ENCODE results near the gene FAM240B.

Gene FAM240B

GRCh38 chr9:38727497-38728001, 7.6 kb upstream of the FAM240B start:
- TF ChIP-seq ZNF274 (IDR thresholded peaks at IDR 0.05; ENCODE audit: low read depth, low read length): no peak
- no peak for TF ChIP-seq SUZ12 (IDR thresholded peaks at IDR 0.05; ENCODE audit: extremely low read depth, insufficient read depth, insufficient read length)
- no peak for TF ChIP-seq YY1 (IDR thresholded peaks at IDR 0.05; ENCODE audit: insufficient read depth, insufficient read length)
- Histone ChIP-seq H3K27me3 (ENCODE audit: insufficient read depth, insufficient read length) (no peaks in the 10 kb centered on the region), H3K9ac (ENCODE audit: insufficient read length, low read depth) (no peak overlapping the region), H3K4me1 (ENCODE audit: insufficient read depth, insufficient read length) (no peaks in the 10 kb centered on the region), H3K4me3 (ENCODE audit: insufficient read length, low read depth) (no peak overlapping the region), H3K9me3 (ENCODE audit: insufficient read depth, low read length) (no peaks in the 10 kb centered on the region), H3K36me3 (ENCODE audit: insufficient read depth, insufficient read length, low read length) (no peaks in the 10 kb centered on the region)
- DNase-seq (ENCODE audit: low read depth, low spot score): peak; percentile 77

- no peaks in the 10 kb centered on the region for H3K9me3 ChIP-seq (ENCODE audit: insufficient read depth, low read length)
- H3K4me1 ChIP-seq (ENCODE audit: insufficient read depth, insufficient read length): no peaks in the 10 kb centered on the region
- no peaks in the 10 kb centered on the region for H3K36me3 ChIP-seq (ENCODE audit: insufficient read depth, insufficient read length, low read length)
- H3K9ac ChIP-seq (ENCODE audit: insufficient read length, low read depth): no peak overlapping the region
- H3K27me3 ChIP-seq (ENCODE audit: insufficient read depth, insufficient read length): no peaks in the 10 kb centered on the region
- no peak for DNase-seq (ENCODE audit: low read depth, low spot score)
- H3K4me3 ChIP-seq (ENCODE audit: insufficient read length, low read depth): no peak overlapping the region
- TF ChIP-seq ZNF274 (IDR thresholded peaks at IDR 0.05; ENCODE audit: low read depth, low read length): no peak
Observed at GRCh38 chr9:38724754-38725153, 4.8 kb upstream of the FAM240B start.

GRCh38 chr9:38718148-38718547, 1.8 kb downstream of the FAM240B start:
- H3K4me1 ChIP-seq (ENCODE audit: insufficient read depth, insufficient read length): no peaks in the 10 kb centered on the region
- no peaks in the 10 kb centered on the region for H3K27me3 ChIP-seq (ENCODE audit: insufficient read depth, insufficient read length)
- no peak overlapping the region for H3K4me3 ChIP-seq (ENCODE audit: insufficient read length, low read depth)
- no peaks in the 10 kb centered on the region for H3K36me3 ChIP-seq (ENCODE audit: insufficient read depth, insufficient read length, low read length)
- H3K9me3 ChIP-seq (ENCODE audit: insufficient read depth, low read length): no peaks in the 10 kb centered on the region
- no peak for DNase-seq (ENCODE audit: low read depth, low spot score)
- no peak for TF ChIP-seq YY1 (IDR thresholded peaks at IDR 0.05; ENCODE audit: insufficient read depth, insufficient read length)
- TF ChIP-seq ZNF274 (IDR thresholded peaks at IDR 0.05; ENCODE audit: low read depth, low read length): no peak
- TF ChIP-seq SUZ12 (IDR thresholded peaks at IDR 0.05; ENCODE audit: extremely low read depth, insufficient read depth, insufficient read length): no peak
- H3K9ac ChIP-seq (ENCODE audit: insufficient read length, low read depth): no peak overlapping the region

GRCh38 chr9:38715684-38716083, 4.2 kb downstream of the FAM240B start:
- Histone ChIP-seq H3K9me3 (ENCODE audit: insufficient read depth, low read length) (no peaks in the 10 kb centered on the region), H3K4me3 (ENCODE audit: insufficient read length, low read depth) (no peak overlapping the region), H3K9ac (ENCODE audit: insufficient read length, low read depth) (no peak overlapping the region), H3K4me1 (ENCODE audit: insufficient read depth, insufficient read length) (no peaks in the 10 kb centered on the region), H3K36me3 (ENCODE audit: insufficient read depth, insufficient read length, low read length) (no peaks in the 10 kb centered on the region), H3K27me3 (ENCODE audit: insufficient read depth, insufficient read length) (no peaks in the 10 kb centered on the region)
- DNase-seq (ENCODE audit: low read depth, low spot score): no peak
- TF ChIP-seq ZNF274 (IDR thresholded peaks at IDR 0.05; ENCODE audit: low read depth, low read length) (no peak), SUZ12 (IDR thresholded peaks at IDR 0.05; ENCODE audit: extremely low read depth, insufficient read depth, insufficient read length) (no peak), YY1 (IDR thresholded peaks at IDR 0.05; ENCODE audit: insufficient read depth, insufficient read length) (no peak)

GRCh38 chr9:38713426-38713825, 6.5 kb downstream of the FAM240B start:
- DNase-seq (ENCODE audit: low read depth, low spot score): no peak
- H3K27me3 ChIP-seq (ENCODE audit: insufficient read depth, insufficient read length): no peaks in the 10 kb centered on the region
- H3K9me3 ChIP-seq (ENCODE audit: insufficient read depth, low read length): no peaks in the 10 kb centered on the region
- no peaks in the 10 kb centered on the region for H3K36me3 ChIP-seq (ENCODE audit: insufficient read depth, insufficient read length, low read length)
- TF ChIP-seq SUZ12 (IDR thresholded peaks at IDR 0.05; ENCODE audit: extremely low read depth, insufficient read depth, insufficient read length) (no peak), ZNF274 (IDR thresholded peaks at IDR 0.05; ENCODE audit: low read depth, low read length) (no peak), YY1 (IDR thresholded peaks at IDR 0.05; ENCODE audit: insufficient read depth, insufficient read length) (no peak)
- H3K4me3 ChIP-seq (ENCODE audit: insufficient read length, low read depth): no peak overlapping the region
- no peak overlapping the region for H3K9ac ChIP-seq (ENCODE audit: insufficient read length, low read depth)
- H3K4me1 ChIP-seq (ENCODE audit: insufficient read depth, insufficient read length): no peaks in the 10 kb centered on the region

- Histone ChIP-seq H3K36me3 (ENCODE audit: insufficient read depth, insufficient read length, low read length) (no peaks in the 10 kb centered on the region), H3K4me1 (ENCODE audit: insufficient read depth, insufficient read length) (no peaks in the 10 kb centered on the region), H3K9ac (ENCODE audit: insufficient read length, low read depth) (no peak overlapping the region), H3K9me3 (ENCODE audit: insufficient read depth, low read length) (peaks cover 5% of the 10 kb centered on the region; the same call in 1 of the 2 replicates), H3K4me3 (ENCODE audit: insufficient read length, low read depth) (no peak overlapping the region), H3K27me3 (ENCODE audit: insufficient read depth, insufficient read length) (no peaks in the 10 kb centered on the region)
- no peak for DNase-seq (ENCODE audit: low read depth, low spot score)
- TF ChIP-seq YY1 (IDR thresholded peaks at IDR 0.05; ENCODE audit: insufficient read depth, insufficient read length): no peak
- TF ChIP-seq ZNF274 (IDR thresholded peaks at IDR 0.05; ENCODE audit: low read depth, low read length): no peak
Observed at GRCh38 chr9:38708759-38709158, 11.2 kb downstream of the FAM240B start.

- peaks cover 12% of the 10 kb centered on the region; the same call in 1 of the 2 replicates for H3K9me3 ChIP-seq (ENCODE audit: insufficient read depth, low read length)
- H3K4me3 ChIP-seq (ENCODE audit: insufficient read length, low read depth): no peak overlapping the region
- no peaks in the 10 kb centered on the region for H3K36me3 ChIP-seq (ENCODE audit: insufficient read depth, insufficient read length, low read length)
- no peak for DNase-seq (ENCODE audit: low read depth, low spot score)
- H3K4me1 ChIP-seq (ENCODE audit: insufficient read depth, insufficient read length): no peaks in the 10 kb centered on the region
- TF ChIP-seq YY1 (IDR thresholded peaks at IDR 0.05; ENCODE audit: insufficient read depth, insufficient read length): peak; percentile 34
- no peak for TF ChIP-seq SUZ12 (IDR thresholded peaks at IDR 0.05; ENCODE audit: extremely low read depth, insufficient read depth, insufficient read length)
- no peaks in the 10 kb centered on the region for H3K27me3 ChIP-seq (ENCODE audit: insufficient read depth, insufficient read length)
- H3K9ac ChIP-seq (ENCODE audit: insufficient read length, low read depth): no peak overlapping the region
Observed at GRCh38 chr9:38707885-38708637, 11.9 kb downstream of the FAM240B start.
